ENCODE data around the gene RABEP2. TPM values are rescaled to one million over a fixed set of nuclear protein-coding genes. Genes with fewer than 3 reads are reported as not detected.
A peak's percentile ranks its signal among the peaks of the same experiment; 100 is the strongest.
"Not testable (repeated sequence)": the region's sequence is repeated elsewhere in the genome, so short reads cannot be mapped to it uniquely, and the experiment has no call there.

RABEP2 gene, protein sequence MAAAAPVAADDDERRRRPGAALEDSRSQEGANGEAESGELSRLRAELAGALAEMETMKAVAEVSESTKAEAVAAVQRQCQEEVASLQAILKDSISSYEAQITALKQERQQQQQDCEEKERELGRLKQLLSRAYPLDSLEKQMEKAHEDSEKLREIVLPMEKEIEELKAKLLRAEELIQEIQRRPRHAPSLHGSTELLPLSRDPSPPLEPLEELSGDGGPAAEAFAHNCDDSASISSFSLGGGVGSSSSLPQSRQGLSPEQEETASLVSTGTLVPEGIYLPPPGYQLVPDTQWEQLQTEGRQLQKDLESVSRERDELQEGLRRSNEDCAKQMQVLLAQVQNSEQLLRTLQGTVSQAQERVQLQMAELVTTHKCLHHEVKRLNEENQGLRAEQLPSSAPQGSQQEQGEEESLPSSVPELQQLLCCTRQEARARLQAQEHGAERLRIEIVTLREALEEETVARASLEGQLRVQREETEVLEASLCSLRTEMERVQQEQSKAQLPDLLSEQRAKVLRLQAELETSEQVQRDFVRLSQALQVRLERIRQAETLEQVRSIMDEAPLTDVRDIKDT
- total RNA-seq: 10 to 100 TPM in 5 of 7 donors, 1 to 10 TPM in 2; 5.1 to 13.9 (median 11.3) TPM
- 10 to 100 TPM in 1 of 2 donors, under 1 TPM in 1; 0.32 to 14.8 TPM for polyA plus RNA-seq
- long read RNA-seq, donor 1, transcript RABEP2-207 (7 exons, 2,211 nt): major isoform, 5 of 11 reads
- long read RNA-seq, donor 1, partial matches to known transcripts: 3 of 11 reads
- long read RNA-seq, donor 1, other reads (novel, unspliced or antisense): 2 of 11 reads
- long read RNA-seq, donor 2, partial matches to known transcripts: 37 of 66 reads
- long read RNA-seq, donor 2, other reads (novel, unspliced or antisense): 29 of 66 reads
- long read RNA-seq, donor 3, partial matches to known transcripts: 1 of 4 reads
- long read RNA-seq, donor 3, other reads (novel, unspliced or antisense): 3 of 4 reads

DNA sequence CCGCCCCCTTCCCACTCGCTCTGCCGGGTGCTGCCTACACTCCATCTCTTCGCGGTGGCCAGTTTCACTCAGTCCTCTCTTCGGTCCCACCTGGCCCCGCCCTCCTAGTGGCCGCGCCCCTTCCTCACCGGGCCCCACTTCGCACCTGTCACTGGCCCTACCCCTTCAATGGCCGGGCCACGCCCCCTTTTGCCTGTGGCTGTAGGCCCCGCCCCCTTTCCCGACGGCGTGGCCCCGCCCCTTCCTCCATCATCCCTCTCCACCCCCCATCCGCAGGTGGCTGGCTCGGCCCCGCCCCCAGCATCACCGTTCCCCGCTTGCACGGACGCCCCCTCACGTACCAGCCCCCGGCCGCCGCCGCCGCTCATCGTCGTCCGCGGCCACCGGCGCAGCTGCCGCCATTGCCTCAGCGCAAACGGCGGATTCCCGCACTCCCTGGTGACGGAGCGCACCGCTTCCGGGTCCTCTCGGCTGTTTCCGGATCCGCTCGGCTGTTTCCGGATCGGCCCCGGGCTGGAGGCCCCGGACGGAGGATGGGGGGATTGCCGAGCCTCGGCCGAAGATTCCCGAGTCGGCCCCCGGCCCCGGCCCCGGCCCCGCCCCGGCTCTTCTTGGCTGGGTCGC is at the start of gene RABEP2:
RABEP2 (minus strand) TSS at position 477 of the 624 bp plus-strand sequence; CDS start at position 402, 75 bp downstream.
- TF ChIP-seq, protein P1, sequence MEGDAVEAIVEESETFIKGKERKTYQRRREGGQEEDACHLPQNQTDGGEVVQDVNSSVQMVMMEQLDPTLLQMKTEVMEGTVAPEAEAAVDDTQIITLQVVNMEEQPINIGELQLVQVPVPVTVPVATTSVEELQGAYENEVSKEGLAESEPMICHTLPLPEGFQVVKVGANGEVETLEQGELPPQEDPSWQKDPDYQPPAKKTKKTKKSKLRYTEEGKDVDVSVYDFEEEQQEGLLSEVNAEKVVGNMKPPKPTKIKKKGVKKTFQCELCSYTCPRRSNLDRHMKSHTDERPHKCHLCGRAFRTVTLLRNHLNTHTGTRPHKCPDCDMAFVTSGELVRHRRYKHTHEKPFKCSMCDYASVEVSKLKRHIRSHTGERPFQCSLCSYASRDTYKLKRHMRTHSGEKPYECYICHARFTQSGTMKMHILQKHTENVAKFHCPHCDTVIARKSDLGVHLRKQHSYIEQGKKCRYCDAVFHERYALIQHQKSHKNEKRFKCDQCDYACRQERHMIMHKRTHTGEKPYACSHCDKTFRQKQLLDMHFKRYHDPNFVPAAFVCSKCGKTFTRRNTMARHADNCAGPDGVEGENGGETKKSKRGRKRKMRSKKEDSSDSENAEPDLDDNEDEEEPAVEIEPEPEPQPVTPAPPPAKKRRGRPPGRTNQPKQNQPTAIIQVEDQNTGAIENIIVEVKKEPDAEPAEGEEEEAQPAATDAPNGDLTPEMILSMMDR (IDR thresholded peaks at IDR 0.05): no peak
- TF ChIP-seq POLR2A (IDR thresholded peaks at IDR 0.05) (peak; percentile 20), EP300 (IDR thresholded peaks at IDR 0.05) (no peak)
- Histone ChIP-seq H3K4me1 (ENCODE audit: insufficient read depth) (peaks cover 4% of the 10 kb centered on the region), H3K9me3 (no peaks in the 10 kb centered on the region), H3K27ac (peak within 1 kb of the TSS; percentile 70 to 93), H3K4me3 (peak within 1 kb of the TSS; percentile 93), H3K36me3 (no peaks in the 10 kb centered on the region), H3K27me3 (no peaks in the 10 kb centered on the region)
- intact Hi-C loops (cut with DNase I): loop anchor here in 1 of 4 donors (10.0 kb wide), 1 partner anchor 60 kb away; the partner anchor contains the start of gene SH2B1
- DNase-seq: peak; percentile 93 to 98 (median 96)
- WGBS, 3 donors: 0 to 1% (median 1%) methylated on average over 17 to 66 of the region's 66 CpGs

DNA sequence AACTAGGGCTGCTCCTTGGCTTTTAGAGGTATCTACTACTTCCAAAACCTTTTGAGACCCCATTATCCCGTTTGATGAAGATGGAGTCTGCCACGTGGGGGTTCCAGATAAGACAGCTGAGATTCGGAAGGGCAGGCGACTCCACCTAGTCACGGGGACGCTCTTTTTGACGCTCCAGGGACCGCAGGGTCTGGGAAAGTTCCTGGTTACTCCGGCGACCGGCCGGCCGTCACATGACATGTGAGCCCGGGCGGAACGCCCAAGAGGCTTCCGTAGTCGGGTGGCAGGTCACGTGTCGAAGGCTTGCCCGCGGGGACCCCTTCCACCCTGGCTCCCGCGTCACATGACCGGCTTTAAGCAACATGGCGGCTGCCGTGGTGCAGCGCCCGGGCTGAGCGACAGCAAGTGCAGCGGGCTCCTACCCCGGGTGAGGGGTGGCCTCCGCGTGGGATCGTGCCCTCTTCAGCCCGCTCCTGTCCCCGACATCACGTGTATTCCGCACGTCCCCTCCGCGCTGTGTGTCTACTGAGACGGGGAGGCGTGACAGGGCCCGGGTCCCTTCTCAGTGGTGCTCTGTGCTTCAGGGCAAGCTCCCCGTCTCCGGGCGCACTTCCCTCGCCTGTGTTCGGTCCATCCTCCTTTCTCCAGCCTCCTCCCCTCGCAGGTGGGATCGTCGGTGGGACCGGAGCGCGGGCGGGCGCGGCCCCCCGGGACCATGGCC is 49.6 kb upstream of the RABEP2 start, which contains the start of gene SPNS1:
SPNS1 (plus strand) TSS at position 342 of the 721 bp plus-strand sequence; CDS start at position 716, 374 bp downstream.
- TF ChIP-seq POLR2A (IDR thresholded peaks at IDR 0.05): peak; percentile 48
- TF ChIP-seq, protein P1 (IDR thresholded peaks at IDR 0.05): peak in 1 of 3 donors; percentile 22
- TF ChIP-seq EP300 (IDR thresholded peaks at IDR 0.05): no peak

DNA sequence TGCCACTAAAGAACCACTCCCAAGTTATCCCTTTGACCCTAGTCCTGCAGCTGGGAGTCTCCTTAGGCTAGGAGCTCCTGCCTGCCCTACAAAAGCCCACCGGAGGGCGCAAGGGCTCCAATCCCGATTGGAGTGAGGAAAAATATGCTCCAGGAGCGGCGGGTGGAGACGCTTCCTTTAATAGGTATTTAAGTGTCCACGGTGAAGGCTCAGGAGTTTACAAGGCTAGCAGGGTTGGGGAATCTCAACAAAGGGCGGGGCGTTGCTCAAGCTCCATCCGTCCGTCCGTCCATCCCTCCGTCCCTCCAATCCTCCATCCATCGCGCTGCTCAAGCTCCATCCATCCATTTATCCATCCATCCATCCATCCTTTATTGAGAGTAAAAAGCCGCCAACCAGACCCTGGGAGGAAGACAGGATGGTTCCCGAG is 49.0 kb upstream of the RABEP2 start:
- WGBS, 3 donors: 0 to 1% (median 1%) methylated on average over 17 of the region's 17 CpGs
- TF ChIP-seq POLR2A (IDR thresholded peaks at IDR 0.05) (no peak), EP300 (IDR thresholded peaks at IDR 0.05) (no peak)
- TF ChIP-seq, protein P1 (IDR thresholded peaks at IDR 0.05): peak in 1 of 3 donors; percentile 16
- Histone ChIP-seq H3K4me1 (ENCODE audit: insufficient read depth) (peaks cover 3% of the 10 kb centered on the region), H3K4me3 (peak overlapping the region; percentile 96), H3K27ac (peak overlapping the region; percentile 36 to 52), H3K27me3 (no peaks in the 10 kb centered on the region), H3K9me3 (no peaks in the 10 kb centered on the region), H3K36me3 (no peaks in the 10 kb centered on the region)
- intact Hi-C loops (cut with DNase I): no loop called here
- peak; percentile 60 to 79 (median 62) for DNase-seq

More for the DNA sequence above, 49.6 kb upstream of the RABEP2 start, which contains the start of gene SPNS1:
- H3K4me3 ChIP-seq: peak within 1 kb of the TSS; percentile 96
- peak; percentile 97 to 99 (median 97) for DNase-seq
- intact Hi-C loops (cut with DNase I): no loop called here
- 0% methylated on average over 26 to 60 of the region's 60 CpGs for WGBS, 3 donors
- no peaks in the 10 kb centered on the region for H3K9me3 ChIP-seq
- H3K4me1 ChIP-seq (ENCODE audit: insufficient read depth): peaks cover 3% of the 10 kb centered on the region
- H3K27me3 ChIP-seq: no peaks in the 10 kb centered on the region
- peak within 1 kb of the TSS; percentile 36 to 52 for H3K27ac ChIP-seq
- H3K36me3 ChIP-seq: no peaks in the 10 kb centered on the region

DNA sequence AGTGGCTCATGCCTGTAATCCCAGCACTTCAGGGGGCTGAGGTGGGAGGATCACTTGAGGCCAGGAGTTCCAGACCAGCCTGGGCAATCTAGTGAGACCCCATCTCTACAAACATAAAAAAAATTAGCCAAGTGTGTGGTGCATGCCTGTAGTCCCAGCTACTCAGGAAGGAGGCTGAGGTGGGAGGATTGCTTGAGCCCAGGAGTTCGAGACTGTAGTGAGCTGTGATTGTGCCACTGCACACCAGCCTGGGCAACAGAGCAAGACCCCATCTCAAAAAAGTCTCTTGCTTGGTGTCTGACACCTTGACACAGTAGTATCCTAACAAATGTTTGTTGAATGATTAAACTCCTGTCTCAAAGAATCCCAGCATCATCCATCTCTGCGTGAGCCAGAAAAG is 44.7 kb upstream of the RABEP2 start:
- H3K36me3 ChIP-seq; intact Hi-C loops (cut with DNase I): not testable (repeated sequence)
- WGBS, 3 donors: 79 to 94% (median 91%) methylated on average over 2 of the region's 2 CpGs

More for the DNA sequence above, 44.7 kb upstream of the RABEP2 start:
- H3K9me3 ChIP-seq; H3K4me1 ChIP-seq (ENCODE audit: insufficient read depth); H3K4me3 ChIP-seq; H3K27ac ChIP-seq; H3K27me3 ChIP-seq; DNase-seq: not testable (repeated sequence)

All from ovary (tissue), 10 donors.